NB4 (cell line): ENCODE data around the gene ADARB2.

ENCODE experiments used
- POLR2A ChIP-seq: IDR thresholded peaks from 2 replicates; pipeline ENCODE4 v1.6.1; 2011; ENCODE audit warnings: mild to moderate bottlenecking; ENCODE audit not compliant: insufficient read length; ENCODE audit errors: extremely low read depth
- TF ChIP-seq, protein P1 (sequence below): IDR thresholded peaks from one replicate; pipeline ENCODE4 v1.5.1; 2012; ENCODE audit warnings: low read depth, low read length
- TF ChIP-seq, protein P2 (sequence below): IDR thresholded peaks from 2 replicates; pipeline ENCODE4 v1.6.1; 2011; ENCODE audit warnings: low read depth, low read length

DNA sequence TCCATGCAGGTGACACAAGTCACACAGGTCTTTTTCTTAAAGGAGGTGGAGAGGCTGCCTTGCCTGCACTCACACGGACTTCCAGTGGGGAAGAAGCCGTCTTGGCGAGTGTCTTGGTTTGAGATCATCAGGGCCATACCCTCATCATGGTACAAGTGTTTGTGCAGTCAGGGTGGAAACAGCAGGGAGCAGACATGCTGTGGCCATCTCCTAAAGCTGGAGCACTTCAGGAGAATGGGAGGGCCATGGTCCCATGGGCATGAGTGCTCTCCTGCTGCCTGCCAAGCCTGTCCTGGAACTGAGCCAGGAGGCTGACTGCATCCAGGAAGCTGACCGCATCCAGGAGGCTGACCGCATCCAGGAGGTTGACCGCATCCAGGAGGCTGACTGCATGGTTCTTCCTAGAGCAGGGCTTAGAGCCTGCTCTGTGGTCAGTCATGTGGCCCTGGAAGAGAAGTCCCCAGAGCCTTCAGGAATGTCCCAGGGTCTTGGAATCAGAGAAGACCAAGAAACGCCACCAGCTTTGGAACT lies 98.4 kb downstream of the ADARB2 start:
- TF ChIP-seq, protein P1, sequence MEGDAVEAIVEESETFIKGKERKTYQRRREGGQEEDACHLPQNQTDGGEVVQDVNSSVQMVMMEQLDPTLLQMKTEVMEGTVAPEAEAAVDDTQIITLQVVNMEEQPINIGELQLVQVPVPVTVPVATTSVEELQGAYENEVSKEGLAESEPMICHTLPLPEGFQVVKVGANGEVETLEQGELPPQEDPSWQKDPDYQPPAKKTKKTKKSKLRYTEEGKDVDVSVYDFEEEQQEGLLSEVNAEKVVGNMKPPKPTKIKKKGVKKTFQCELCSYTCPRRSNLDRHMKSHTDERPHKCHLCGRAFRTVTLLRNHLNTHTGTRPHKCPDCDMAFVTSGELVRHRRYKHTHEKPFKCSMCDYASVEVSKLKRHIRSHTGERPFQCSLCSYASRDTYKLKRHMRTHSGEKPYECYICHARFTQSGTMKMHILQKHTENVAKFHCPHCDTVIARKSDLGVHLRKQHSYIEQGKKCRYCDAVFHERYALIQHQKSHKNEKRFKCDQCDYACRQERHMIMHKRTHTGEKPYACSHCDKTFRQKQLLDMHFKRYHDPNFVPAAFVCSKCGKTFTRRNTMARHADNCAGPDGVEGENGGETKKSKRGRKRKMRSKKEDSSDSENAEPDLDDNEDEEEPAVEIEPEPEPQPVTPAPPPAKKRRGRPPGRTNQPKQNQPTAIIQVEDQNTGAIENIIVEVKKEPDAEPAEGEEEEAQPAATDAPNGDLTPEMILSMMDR = no peak
- TF ChIP-seq POLR2A = no peak
- TF ChIP-seq, protein P2, sequence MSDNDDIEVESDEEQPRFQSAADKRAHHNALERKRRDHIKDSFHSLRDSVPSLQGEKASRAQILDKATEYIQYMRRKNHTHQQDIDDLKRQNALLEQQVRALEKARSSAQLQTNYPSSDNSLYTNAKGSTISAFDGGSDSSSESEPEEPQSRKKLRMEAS = no peak
